H1 (cell line): Measurements from ENCODE around the gene IL19. TPM values are rescaled to one million over a fixed set of nuclear protein-coding genes. Genes with fewer than 3 reads are reported as not detected.

Source experiments
- CTCF ChIA-PET: fragments of 300-600 bp; sonication (Branson Sonifier 250); formaldehyde crosslinking; loops from one replicate; lab custom pipeline; 2021; ENCODE audit not compliant: partially characterized antibody; lab: Charles Lee
- POLR2A ChIA-PET: fragments of 300-600 bp; sonication (Branson Sonifier 250); formaldehyde crosslinking; loops from one replicate; lab custom pipeline; 2021; ENCODE audit warnings: inconsistent platforms; ENCODE audit not compliant: partially characterized antibody; lab: Charles Lee
- DNase-seq, 2 experiments: peaks; one replicate each; pipeline versions ENCODE4 v3.0.0 to v3.0.0-alpha.2; 2010 to 2022; ENCODE audit warnings: low spot score in 2 of 2, low read depth in 1 of 2, mixed read lengths in 1 of 2
- FAIRE-seq: peaks from 2 replicates; lab custom pipeline; 2011; peaks lifted over from hg19 to GRCh38; lab: Jason Lieb, UNC
- H2AFZ ChIP-seq: 2 replicates; pipeline ENCODE4 v1.8.1; 2012; ENCODE audit warnings: low read length, inconsistent platforms
- H2AK5ac ChIP-seq: 2 replicates; pipeline ENCODE4 v1.6.1; 2013; ENCODE audit warnings: low read depth, low read length
- H2BK120ac ChIP-seq: replicated peaks from 2 replicates; pipeline ENCODE3; 2013; ENCODE audit warnings: low read depth, low read length, inconsistent platforms
- H2BK12ac ChIP-seq: 2 replicates; pipeline ENCODE4 v1.6.1; 2013; ENCODE audit warnings: low read depth, low read length
- H2BK15ac ChIP-seq: 2 replicates; pipeline ENCODE4 v1.6.1; 2013; ENCODE audit warnings: low read length
- H2BK20ac ChIP-seq: 2 replicates; pipeline ENCODE4 v1.6.1; 2013; ENCODE audit warnings: low read length
- H2BK5ac ChIP-seq: 2 replicates; pipeline ENCODE4 v1.6.1; 2013; ENCODE audit warnings: low read depth, low read length
- H3K14ac ChIP-seq: 2 replicates; pipeline ENCODE4 v1.6.1; 2013; ENCODE audit warnings: inconsistent platforms; ENCODE audit not compliant: insufficient read length
- H3K18ac ChIP-seq: 2 replicates; pipeline ENCODE4 v1.6.1; 2013; ENCODE audit warnings: low read length; ENCODE audit errors: extremely low read depth
- H3K23ac ChIP-seq: 2 replicates; pipeline ENCODE4 v1.6.1; 2013; ENCODE audit warnings: inconsistent platforms; ENCODE audit not compliant: insufficient read length
- H3K23me2 ChIP-seq: 2 replicates; pipeline ENCODE4 v1.6.1; 2013; ENCODE audit warnings: low read depth, low read length
- H3K27ac ChIP-seq: 2 replicates; pipeline ENCODE4 v1.6.1; 2011; ENCODE audit warnings: low read depth, low read length, inconsistent platforms
- H3K27me3 ChIP-seq, 4 experiments: replicated peaks in 1 of 4; 1 replicate in 1 of 4; 2 replicates in 3 of 4; pipeline versions ENCODE4 v1.6.1 to v1.8.1; 2011 to 2013; ENCODE audit warnings: low read length in 3 of 4, mild to moderate bottlenecking in 3 of 4, inconsistent platforms in 2 of 4, mixed read lengths in 2 of 4, moderate library complexity in 1 of 4; ENCODE audit not compliant: control insufficient read depth in 3 of 4, insufficient read depth in 3 of 4; ENCODE audit errors: extremely low read depth in 1 of 4
- H3K36me3 ChIP-seq, 4 experiments: 2 replicates each; pipeline versions ENCODE4 v1.6.1 to v1.8.1; 2011 to 2013; ENCODE audit warnings: mild to moderate bottlenecking in 4 of 4, low read length in 3 of 4, moderate library complexity in 2 of 4, control low read depth in 1 of 4, inconsistent platforms in 1 of 4; ENCODE audit not compliant: insufficient read depth in 4 of 4, control insufficient read depth in 2 of 4
- H3K4ac ChIP-seq: replicated peaks from 2 replicates; pipeline ENCODE3; 2013; ENCODE audit warnings: low read length, low read depth, mixed read lengths, inconsistent platforms; ENCODE audit not compliant: insufficient read length
- H3K4me1 ChIP-seq, 4 experiments: replicated peaks in 1 of 4; 1 replicate in 1 of 4; 2 replicates in 3 of 4; pipeline versions ENCODE4 v1.6.1 to v1.8.1; 2011 to 2013; ENCODE audit warnings: low read length in 3 of 4, inconsistent platforms in 2 of 4, mixed read lengths in 1 of 4; ENCODE audit not compliant: insufficient read depth in 4 of 4, control insufficient read depth in 3 of 4
- H3K4me2 ChIP-seq, 2 experiments: 2 replicates each; pipeline versions ENCODE4 v1.6.1 to v1.8.1; 2011 to 2013; ENCODE audit warnings: low read depth in 2 of 2, low read length in 2 of 2, control low read depth in 1 of 2, inconsistent platforms in 1 of 2, mild to moderate bottlenecking in 1 of 2; ENCODE audit not compliant: insufficient read depth in 1 of 2
- H3K4me3 ChIP-seq, 4 experiments: fragments of 200-600, 300-600 bp in 1 of 4; sonication (generic), shearing (Covaris generic), sonication (Bioruptor Twin) in 1 of 4; 2 replicates each; pipeline versions ENCODE4 v1.5.1 to v1.8.1; 2011 to 2016; ENCODE audit warnings: low read length in 4 of 4, low read depth in 3 of 4, control low read depth in 2 of 4, inconsistent platforms in 2 of 4, mild to moderate bottlenecking in 2 of 4, mixed read lengths in 1 of 4, moderate library complexity in 1 of 4; ENCODE audit not compliant: insufficient read depth in 2 of 4; ENCODE audit errors: extremely low read depth in 1 of 4
- H3K56ac ChIP-seq: replicated peaks from 2 replicates; pipeline ENCODE3; 2013; ENCODE audit warnings: low read depth, mild to moderate bottlenecking, mixed read lengths, low read length, inconsistent platforms; ENCODE audit not compliant: insufficient read length
- H3K79me1 ChIP-seq: 2 replicates; pipeline ENCODE4 v1.6.1; 2013; ENCODE audit warnings: low read depth, low read length, control low read depth
- H3K79me2 ChIP-seq, 2 experiments: 2 replicates each; pipeline versions ENCODE4 v1.6.1 to v1.8.1; 2012 to 2013; ENCODE audit warnings: low read length in 2 of 2, mild to moderate bottlenecking in 2 of 2, inconsistent platforms in 1 of 2; ENCODE audit not compliant: insufficient read depth in 2 of 2, control insufficient read depth in 1 of 2
- H3K9ac ChIP-seq, 4 experiments: replicated peaks in 1 of 4; 1 replicate in 1 of 4; 2 replicates in 3 of 4; pipeline versions ENCODE4 v1.6.1 to v1.8.1; 2011 to 2013; ENCODE audit warnings: low read depth in 3 of 4, low read length in 3 of 4, control low read depth in 2 of 4, mild to moderate bottlenecking in 2 of 4, moderate library complexity in 2 of 4, inconsistent platforms in 1 of 4; ENCODE audit errors: extremely low read depth in 1 of 4
- H3K9me3 ChIP-seq, 2 experiments: 2 replicates each; pipeline versions ENCODE4 v1.6.1 to v1.8.1; 2012 to 2013; ENCODE audit warnings: mild to moderate bottlenecking in 2 of 2, moderate library complexity in 2 of 2, control low read depth in 1 of 2, inconsistent platforms in 1 of 2, low read depth in 1 of 2, low read length in 1 of 2, mixed read lengths in 1 of 2; ENCODE audit not compliant: insufficient read depth in 2 of 2
- H4K20me1 ChIP-seq, 2 experiments: replicated peaks in 1 of 2; 2 replicates each; pipeline versions ENCODE3 to v1.8.1; 2011 to 2013; ENCODE audit warnings: inconsistent platforms in 2 of 2, low read length in 2 of 2, mild to moderate bottlenecking in 1 of 2; ENCODE audit not compliant: insufficient read depth in 2 of 2, control insufficient read depth in 1 of 2
- H4K5ac ChIP-seq: 2 replicates; pipeline ENCODE4 v1.6.1; 2013; ENCODE audit warnings: low read length, low read depth, mixed read lengths, inconsistent platforms; ENCODE audit not compliant: insufficient read length
- H4K8ac ChIP-seq: 2 replicates; pipeline ENCODE4 v1.8.0; 2013; ENCODE audit warnings: mild to moderate bottlenecking, moderate library complexity, low read length, inconsistent platforms; ENCODE audit not compliant: insufficient read depth; ENCODE audit errors: extremely low read depth
- H4K91ac ChIP-seq: replicated peaks from 2 replicates; pipeline ENCODE3; 2013; ENCODE audit warnings: low read length, mixed read lengths, inconsistent platforms; ENCODE audit not compliant: insufficient read length
- HDAC6 ChIP-seq: IDR thresholded peaks from one replicate; pipeline ENCODE4 v1.7.1; 2012; ENCODE audit warnings: low read depth, mild to moderate bottlenecking, inconsistent platforms, low read length, moderate library complexity
- PHF8 ChIP-seq: fragments of 200-600 bp; sonication (generic); conservative IDR thresholded peaks from 2 replicates; pipeline ENCODE4 v1.7.1; 2012; ENCODE audit warnings: low read depth, mild to moderate bottlenecking, inconsistent platforms, low read length, moderate library complexity
- POU5F1 ChIP-seq: IDR thresholded peaks from 2 replicates; pipeline ENCODE4 v1.6.1; 2011; ENCODE audit warnings: low read depth, mild to moderate bottlenecking, low read length, moderate library complexity
- SIN3A ChIP-seq, 2 experiments: IDR thresholded peaks in 1 of 2; conservative IDR thresholded peaks in 1 of 2; 2 replicates each; pipeline ENCODE4 v1.6.1; 2011 to 2012; ENCODE audit warnings: low read length in 2 of 2, improper control_type of control experiment in 1 of 2, low read depth in 1 of 2, mild to moderate bottlenecking in 1 of 2
- WGBS, 2 experiments: shearing (Covaris generic) in 1 of 2; methylation state at CpG; one replicate each; pipeline versions ENCODE4 v1.1.6 to v1.1.7; 2013 to 2015; ENCODE audit warnings: low lambda C conversion rate in 2 of 2, mixed read lengths in 2 of 2, inconsistent platforms in 1 of 2, low coverage in 1 of 2, missing lambda C conversion rate in 1 of 2; ENCODE audit not compliant: insufficient replicate concordance in 2 of 2, insufficient coverage in 1 of 2, insufficient read length in 1 of 2; ENCODE audit errors: extremely low coverage in 1 of 2, missing lambda C conversion rate in 1 of 2; 5-methylcytosine and 5-hydroxymethylcytosine counted together
- polyA plus RNA-seq, 7 experiments: library from polyadenylated mRNA; depleted of rRNA in 3 of 7; stranded (reverse) in 5 of 7; unstranded in 2 of 7; fragments of >200 nt in 5 of 7; fragments of 200-250 nt in 2 of 7; gene quantifications; 1 replicate in 5 of 7; 2 replicates in 1 of 7; 4 replicates in 1 of 7; pipeline versions ENCODE4 v1.2.1 to v1.2.3, GENCODE V29; 2011 to 2013; ENCODE audit warnings: missing spikeins in 2 of 7, mixed read lengths in 2 of 7
- total RNA-seq: library from RNA; stranded (reverse); fragmentation: NEBNext Ultra II Directional; extraction: Animal tissue kit (Norgen Biotek cat#: 25700); gene quantifications from 2 replicates; pipeline ENCODE4 v1.2.1, GENCODE V29; 2021

Gene IL19
- total and polyA plus RNA-seq, 2 of the 8 experiments (the other 6 are each of a cell fraction or from before 2014, with no cell fraction given), result not detected

DNA sequence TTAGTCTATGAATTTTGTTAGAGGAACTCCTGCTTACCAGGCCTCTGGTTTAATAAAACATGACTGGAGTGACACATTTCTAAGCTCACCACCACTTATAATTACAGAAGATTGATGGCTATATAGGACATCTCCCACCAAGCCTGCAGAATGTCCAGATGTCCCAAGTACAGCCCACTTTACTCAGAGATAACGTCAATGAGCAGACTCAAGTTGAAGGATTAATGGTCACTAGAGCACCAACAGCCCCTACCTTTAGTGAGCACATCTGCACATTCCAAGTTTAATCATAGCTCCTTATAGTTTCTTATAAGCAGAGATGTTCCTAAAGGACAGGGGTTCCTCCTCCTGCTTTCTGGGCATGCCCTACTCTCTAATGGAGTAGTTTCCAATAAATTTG lies 57.5 kb downstream of the IL19 start:
- WGBS, 2 experiments, result 80% methylated on average over 1 of the region's 1 CpG; no CpG with 5 or more reads in 1 of the 2 experiments
- ChIA-PET POLR2A (interaction anchor here (1.1 kb wide), 1 partner anchor 224 kb away, joined by 4 read pairs; no protein-coding TSS in a partner anchor), CTCF (interaction anchor here (0.9 to 2.9 kb wide), 4 partner anchors 11 to 92 kb away, joined by 3 to 11 read pairs (median 5); no protein-coding TSS in a partner anchor)
- Histone ChIP-seq H4K91ac (no peak overlapping the region), H3K56ac (no peak overlapping the region), H2BK5ac (no peak overlapping the region), H3K36me3 (no peaks in the 10 kb centered on the region), H3K4ac (no peak overlapping the region), H3K4me3 (no peak overlapping the region), H3K9me3 (no peaks in the 10 kb centered on the region), H3K4me2 (no peak overlapping the region), H2BK120ac (no peak overlapping the region), H4K5ac (no peak overlapping the region), H3K27ac (no peak overlapping the region), H3K79me2 (no peaks in the 10 kb centered on the region), H4K20me1 (no peaks in the 10 kb centered on the region), H2AK5ac (no peak overlapping the region), H3K14ac (no peak overlapping the region), H2BK15ac (no peak overlapping the region), H3K27me3 (no peaks in the 10 kb centered on the region), H2BK20ac (no peak overlapping the region), H2BK12ac (no peak overlapping the region), H3K23me2 (no peaks in the 10 kb centered on the region), H2AFZ (no peak overlapping the region), H3K79me1 (no peaks in the 10 kb centered on the region), H3K23ac (no peak overlapping the region), H4K8ac (no peak overlapping the region), H3K18ac (no peak overlapping the region), H3K9ac (no peak overlapping the region), H3K4me1 (no peaks in the 10 kb centered on the region; a peak in 1 of 7 replicates)
- no peak for FAIRE-seq
- DNase-seq, result no peak
- no peak for TF ChIP-seq POU5F1
- TF ChIP-seq SIN3A (conservative IDR thresholded peaks at IDR 0.05 in 1 of 2, IDR thresholded peaks at IDR 0.05 in 1 of 2; ENCODE audit: low read depth in 1 of 2, low read length in 2 of 2), result no peak
- TF ChIP-seq HDAC6, result no peak
- TF ChIP-seq PHF8, result no peak
